ENCODE data around the gene CCNT1.
"Not testable (repeated sequence)": the region's sequence is repeated elsewhere in the genome, so short reads cannot be mapped to it uniquely, and the experiment has no call there.

The CCNT1 gene

DNA sequence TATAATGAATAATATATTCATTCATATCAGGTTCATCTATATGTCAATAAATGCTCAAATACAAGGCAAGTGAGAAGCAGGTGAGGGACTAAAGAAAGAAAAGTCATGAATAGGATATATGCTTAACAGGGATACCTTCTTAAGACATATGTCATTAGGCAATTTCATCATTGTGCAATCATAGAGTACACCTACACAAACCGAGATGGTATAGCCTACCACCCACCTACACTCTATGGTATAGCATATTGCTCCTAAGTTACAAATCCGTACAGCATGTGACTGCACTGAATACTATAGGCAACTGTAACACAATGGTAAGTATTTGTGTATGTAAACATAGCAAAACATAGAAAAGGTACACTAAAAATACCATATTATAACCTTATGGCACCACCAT is 73.5 kb downstream of the CCNT1 start:
- H3K4me1 ChIP-seq (ENCODE audit: control insufficient read depth in 1 of 2, insufficient read depth in 2 of 2, low read length in 2 of 2) = no peaks in the 10 kb centered on the region
- H3K9me3 ChIP-seq (ENCODE audit: control insufficient read depth in 1 of 2, low read length in 2 of 2) = peaks cover 0 to 5% of the 10 kb centered on the region in 2 donors

DNA sequence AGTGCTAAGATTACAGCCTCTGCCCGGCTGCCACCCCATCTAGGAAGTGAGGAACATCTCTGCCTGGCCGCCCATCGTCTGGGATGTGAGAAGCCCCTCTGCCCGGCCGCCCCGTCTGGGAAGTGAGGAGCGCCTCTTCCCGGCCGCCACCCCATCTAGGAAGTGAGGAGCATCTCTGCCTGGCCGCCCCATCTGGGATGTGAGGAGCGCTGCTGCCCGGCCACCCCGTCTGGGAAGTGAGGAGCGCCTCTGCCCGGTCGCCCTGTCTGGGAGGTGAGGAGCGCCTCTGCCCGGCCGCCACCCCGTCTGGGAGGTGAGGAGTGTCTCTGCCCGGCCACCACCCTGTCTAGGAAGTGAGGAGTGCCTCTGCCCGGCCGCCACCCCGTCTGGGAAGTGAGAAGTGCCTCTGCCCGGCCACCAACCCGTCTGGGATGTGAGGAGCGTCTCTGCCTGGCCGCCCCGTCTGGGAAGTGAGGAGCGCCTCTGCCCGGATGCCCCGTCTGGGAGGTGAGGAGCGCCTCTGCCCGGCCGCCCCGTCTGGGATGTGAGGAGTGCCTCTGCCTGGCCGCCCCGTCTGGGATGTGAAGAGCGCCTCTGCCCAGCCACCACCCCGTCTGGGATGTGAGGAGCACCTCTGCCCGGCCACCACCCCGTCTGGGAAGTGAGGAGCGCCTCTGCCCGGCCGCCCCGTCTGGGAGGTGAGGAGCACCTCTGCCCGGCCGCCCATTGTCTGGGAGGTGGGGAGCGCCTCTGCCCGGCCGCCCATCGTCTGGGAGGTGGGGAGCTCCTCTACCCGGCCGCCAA is 74.6 kb downstream of the CCNT1 start:
- not testable (repeated sequence) for H3K27ac ChIP-seq (ENCODE audit: low read depth, low read length); H3K9me3 ChIP-seq (ENCODE audit: control insufficient read depth in 1 of 2, low read length in 2 of 2); H3K4me3 ChIP-seq (ENCODE audit: low read depth in 1 of 2, low read length in 2 of 2); H3K27me3 ChIP-seq (ENCODE audit: control insufficient read depth in 1 of 2, insufficient read depth in 2 of 2, low read length in 2 of 2); H3K9ac ChIP-seq (ENCODE audit: low read depth in 1 of 2, low read length in 2 of 2); H3K4me1 ChIP-seq (ENCODE audit: control insufficient read depth in 1 of 2, insufficient read depth in 2 of 2, low read length in 2 of 2)
- peaks cover 0 to 14% of the 10 kb centered on the region in 2 donors for H3K36me3 ChIP-seq (ENCODE audit: control insufficient read depth in 1 of 2, insufficient read depth in 2 of 2, low read length in 2 of 2)

More for the DNA sequence above, 73.5 kb downstream of the CCNT1 start:
- H3K36me3 ChIP-seq (ENCODE audit: control insufficient read depth in 1 of 2, insufficient read depth in 2 of 2, low read length in 2 of 2) = peaks cover 0 to 18% of the 10 kb centered on the region in 2 donors
- no peak overlapping the region for H3K9ac ChIP-seq (ENCODE audit: low read depth in 1 of 2, low read length in 2 of 2)
- H3K27ac ChIP-seq (ENCODE audit: low read depth, low read length) = no peak overlapping the region
- no peak overlapping the region for H3K4me3 ChIP-seq (ENCODE audit: low read depth in 1 of 2, low read length in 2 of 2)
- H3K27me3 ChIP-seq (ENCODE audit: control insufficient read depth in 1 of 2, insufficient read depth in 2 of 2, low read length in 2 of 2) = no peaks in the 10 kb centered on the region

DNA sequence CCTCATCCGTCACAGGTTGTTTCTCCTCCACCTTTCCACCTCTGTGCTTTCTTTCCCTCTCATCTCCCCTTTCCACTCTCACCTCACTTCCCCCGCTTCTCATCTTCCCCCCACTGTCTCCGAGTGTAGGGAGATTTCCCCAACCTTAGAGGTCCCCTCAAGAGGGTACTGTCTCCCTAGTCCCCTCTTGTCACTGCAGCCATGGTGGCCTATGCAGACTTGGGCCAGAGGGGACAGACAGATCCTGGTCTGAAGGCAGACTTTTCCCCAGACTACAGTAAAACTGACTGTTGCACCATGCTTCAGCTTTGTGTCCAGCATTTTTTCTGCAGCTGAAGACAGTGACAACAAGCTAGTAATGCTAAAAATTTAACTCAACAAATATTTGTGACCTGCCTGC is 75.7 kb downstream of the CCNT1 start:
- Histone ChIP-seq H3K27ac (ENCODE audit: low read depth, low read length) (no peak overlapping the region), H3K9me3 (ENCODE audit: control insufficient read depth in 1 of 2, low read length in 2 of 2) (peaks cover 0 to 5% of the 10 kb centered on the region in 2 donors), H3K4me3 (ENCODE audit: low read depth in 1 of 2, low read length in 2 of 2) (no peak overlapping the region)

DNA sequence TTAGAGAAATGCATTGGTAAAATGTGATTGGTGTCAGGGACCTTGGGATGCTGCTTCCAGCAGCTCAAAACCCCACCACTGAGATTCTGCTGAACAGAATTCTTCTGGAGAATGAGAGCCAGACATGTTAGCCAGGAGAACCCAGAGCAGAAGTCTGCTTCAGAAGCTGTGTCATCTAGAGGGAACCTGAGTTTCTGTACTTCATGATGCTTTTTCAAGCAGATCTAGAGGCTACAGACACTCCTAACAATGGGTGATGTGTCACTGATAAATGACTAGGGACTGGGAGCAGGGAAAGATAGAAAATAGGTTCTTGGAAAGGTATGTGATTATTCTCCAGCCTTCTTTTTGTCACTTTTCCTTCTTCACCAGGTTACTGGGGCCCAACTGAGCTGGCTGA is 76.1 kb downstream of the CCNT1 start:
- H3K4me3 ChIP-seq (ENCODE audit: low read depth in 1 of 2, low read length in 2 of 2) = no peak overlapping the region
- H3K27ac ChIP-seq (ENCODE audit: low read depth, low read length) = no peak overlapping the region
- H3K9ac ChIP-seq (ENCODE audit: low read depth in 1 of 2, low read length in 2 of 2) = no peak overlapping the region
- peaks cover 0 to 9% of the 10 kb centered on the region in 2 donors for H3K36me3 ChIP-seq (ENCODE audit: control insufficient read depth in 1 of 2, insufficient read depth in 2 of 2, low read length in 2 of 2)
- H3K27me3 ChIP-seq (ENCODE audit: control insufficient read depth in 1 of 2, insufficient read depth in 2 of 2, low read length in 2 of 2) = no peaks in the 10 kb centered on the region
- H3K9me3 ChIP-seq (ENCODE audit: control insufficient read depth in 1 of 2, low read length in 2 of 2) = peaks cover 0 to 5% of the 10 kb centered on the region in 2 donors
- no peaks in the 10 kb centered on the region for H3K4me1 ChIP-seq (ENCODE audit: control insufficient read depth in 1 of 2, insufficient read depth in 2 of 2, low read length in 2 of 2)

More for the DNA sequence above, 75.7 kb downstream of the CCNT1 start:
- no peaks in the 10 kb centered on the region for H3K27me3 ChIP-seq (ENCODE audit: control insufficient read depth in 1 of 2, insufficient read depth in 2 of 2, low read length in 2 of 2)
- H3K9ac ChIP-seq (ENCODE audit: low read depth in 1 of 2, low read length in 2 of 2) = no peak overlapping the region
- H3K36me3 ChIP-seq (ENCODE audit: control insufficient read depth in 1 of 2, insufficient read depth in 2 of 2, low read length in 2 of 2) = peaks cover 0 to 9% of the 10 kb centered on the region in 2 donors
- no peaks in the 10 kb centered on the region for H3K4me1 ChIP-seq (ENCODE audit: control insufficient read depth in 1 of 2, insufficient read depth in 2 of 2, low read length in 2 of 2)

Data from duodenal mucosa (tissue), 2 donors.